Spleen (tissue), 11 donors: ENCODE results near the gene EXOC4. TPM values are rescaled to one million over a fixed set of nuclear protein-coding genes. Genes with fewer than 3 reads are reported as not detected.

Source experiments
- DNase-seq: peaks from one replicate; pipeline ENCODE4 v3.0.0-alpha.2; 2020
- H3K27ac ChIP-seq, 8 donors: fragments of 200-600 bp; sonication (generic) in 7 of 8; 1 replicate in 4 of 8; 2 replicates in 4 of 8; pipeline versions ENCODE4 v1.5.0 to v1.8.0; 2016 to 2021; ENCODE audit warnings: inconsistent platforms in 4 of 8, mild to moderate bottlenecking in 4 of 8, moderate library complexity in 1 of 8
- H3K27me3 ChIP-seq, 7 donors: fragments of 200-600 bp; sonication (generic) in 6 of 7; replicated peaks in 1 of 7; 1 replicate in 4 of 7; 2 replicates in 3 of 7; pipeline versions ENCODE4 v1.5.0 to v1.8.0; 2016 to 2021; ENCODE audit warnings: inconsistent platforms in 3 of 7, mild to moderate bottlenecking in 1 of 7
- H3K36me3 ChIP-seq, 6 donors: fragments of 200-600 bp; sonication (generic) in 5 of 6; 1 replicate in 4 of 6; 2 replicates in 2 of 6; pipeline versions ENCODE4 v1.5.0 to v1.8.0; 2016 to 2021; ENCODE audit warnings: inconsistent platforms in 2 of 6
- H3K4me1 ChIP-seq, 6 donors: fragments of 200-600 bp; sonication (generic) in 5 of 6; 1 replicate in 3 of 6; 2 replicates in 3 of 6; pipeline versions ENCODE4 v1.5.0 to v1.8.0; 2016 to 2021; ENCODE audit warnings: inconsistent platforms in 3 of 6
- H3K4me3 ChIP-seq, 8 donors: fragments of 200-600 bp; sonication (generic) in 7 of 8; 1 replicate in 4 of 8; 2 replicates in 4 of 8; pipeline versions ENCODE4 v1.5.0 to v1.8.0; 2016 to 2021; ENCODE audit warnings: inconsistent platforms in 4 of 8, mild to moderate bottlenecking in 4 of 8, moderate library complexity in 2 of 8
- H3K9me3 ChIP-seq, 8 donors: fragments of 200-600 bp; sonication (generic) in 7 of 8; 1 replicate in 4 of 8; 2 replicates in 4 of 8; pipeline versions ENCODE4 v1.5.0 to v1.8.0; 2016 to 2021; ENCODE audit warnings: inconsistent platforms in 4 of 8
- CTCF ChIP-seq, 11 experiments: fragments of 200-600 bp in 7 of 11; fragments of 450-650 bp in 4 of 11; sonication (generic) in 4 of 11; IDR thresholded peaks in 8 of 11; conservative IDR thresholded peaks in 3 of 11; 1 replicate in 7 of 11; 2 replicates in 4 of 11; pipeline versions ENCODE4 v1.4.0 to v1.8.0; 2016 to 2021; ENCODE audit warnings: antibody characterized with exemption in 11 of 11, inconsistent platforms in 4 of 11, mild to moderate bottlenecking in 1 of 11
- POLR2A ChIP-seq, 3 donors: fragments of 450-650 bp; IDR thresholded peaks; one replicate each; pipeline ENCODE4 v1.5.1; 2017; ENCODE audit warnings: antibody characterized with exemption in 3 of 3, mild to moderate bottlenecking in 1 of 3
- POLR2AphosphoS5 ChIP-seq, 3 donors: sonication (generic); formaldehyde crosslinking; IDR thresholded peaks; one replicate each; pipeline ENCODE4 v1.5.1; 2017; ENCODE audit warnings: antibody characterized with exemption in 3 of 3
- WGBS, 5 donors: extraction: QIAGEN DNeasy Blood & Tissue Kit in 3 of 5; methylation state at CpG; one replicate each; pipeline versions ENCODE4 v1.1.5 to v1.1.7; 2013 to 2018; 5-methylcytosine and 5-hydroxymethylcytosine counted together
- intact Hi-C: fragments of 100-400 bp; cut with DNase I; formaldehyde crosslinking; loops from one replicate; pipeline ENCODE4 v1.15.0; 2023; ENCODE audit warnings: low total_unique reads
- microRNA-seq, 3 donors: library from miRNA; unstranded; fragments of <30 nt; microRNA quantifications; one replicate each; pipeline versions ENCODE4 to v1.1.0, GENCODE V29; 2019 to 2020
- polyA plus RNA-seq, 3 donors: library from polyadenylated mRNA; stranded (reverse); fragments of 200-250 nt; gene quantifications; one replicate each; pipeline ENCODE4 v1.2.1, GENCODE V29; 2013
- small RNA-seq, 4 donors: library from RNA; depleted of rRNA; stranded (forward); fragments of <200 nt; gene quantifications; one replicate each; pipeline ENCODE3, GENCODE V24; 2016
- total RNA-seq, 7 donors: library from RNA; depleted of rRNA in 3 of 7; stranded (reverse); fragments of >200 nt in 3 of 7; fragmentation: NEBNext Ultra II Directional in 4 of 7; extraction: Animal tissue kit (Norgen Biotek cat#: 25700) in 4 of 7; gene quantifications; one replicate each; pipeline versions ENCODE4 v1.1.0 to v1.2.1, GENCODE V29; 2016 to 2021
- donor health status: healthy with polysubstance abuse.
- donor health status: DM: no; HTN: no; CAD: no; lungs with moderate emphysema.
- donor health status: DM: no; HTN: no; CAD: no.
- donor health status: Bipolar disorder and iron deficiency.
- donor health status: healthy.
- donor health status: DM: no; HTN: no; CAD: no.
- donor health status: DM: yes; HTN: yes; CAD: no.

Gene EXOC4
- total and polyA plus RNA-seq, 10 donors = 14.1 to 138 (median 102) TPM

- Histone ChIP-seq H3K36me3 (no peaks in the 10 kb centered on the region), H3K9me3 (no peaks in the 10 kb centered on the region), H3K4me3 (no peak overlapping the region), H3K4me1 (no peaks in the 10 kb centered on the region), H3K27ac (no peak overlapping the region), H3K27me3 (no peaks in the 10 kb centered on the region)
- TF ChIP-seq POLR2AphosphoS5 (IDR thresholded peaks at IDR 0.05) (no peak), CTCF (IDR thresholded peaks at IDR 0.05 in 8 of 11, conservative IDR thresholded peaks at IDR 0.05 in 3 of 11) (no peak), POLR2A (IDR thresholded peaks at IDR 0.05) (no peak)
- DNase-seq = no peak
- intact Hi-C loops = loop anchor here (2.0 kb wide), 1 partner anchor 15 kb away; no protein-coding TSS in a partner anchor
Observed at GRCh38 chr7:134113655-134114054, 860.8 kb downstream of the EXOC4 start.

GRCh38 chr7:134114992-134115391 is 862.1 kb downstream of the EXOC4 start:
- Histone ChIP-seq H3K4me1 (no peaks in the 10 kb centered on the region), H3K27me3 (no peaks in the 10 kb centered on the region), H3K9me3 (no peaks in the 10 kb centered on the region), H3K36me3 (no peaks in the 10 kb centered on the region), H3K27ac (no peak overlapping the region), H3K4me3 (no peak overlapping the region)
- intact Hi-C loops = loop anchor here (2.0 kb wide), 1 partner anchor 16 kb away; no protein-coding TSS in a partner anchor
- WGBS, 5 donors = 72 to 84% (median 81%) methylated on average over 4 of the region's 4 CpGs
- no peak for TF ChIP-seq POLR2AphosphoS5 (IDR thresholded peaks at IDR 0.05)
- TF ChIP-seq CTCF (IDR thresholded peaks at IDR 0.05 in 8 of 11, conservative IDR thresholded peaks at IDR 0.05 in 3 of 11) = no peak
- no peak for TF ChIP-seq POLR2A (IDR thresholded peaks at IDR 0.05)
- DNase-seq = no peak

Small RNA genes within 50 kb of the gene (microRNA-seq; reads per million reads assigned to microRNA genes)
- 0 reads per million in 3 donors for gene MIR6133

Small RNA genes within 50 kb of the gene (small RNA-seq; reads per million reads assigned to genes)
- gene MIR6133 = 0 reads per million in 4 donors

Other genes with a start within 250 kb of the EXOC4 start
- 10 to 100 TPM; 34.5 to 60.3 (median 43.4) TPM for gene CHCHD3, start 171.0 kb upstream of the EXOC4 start, total RNA-seq
- gene CHCHD3, start 171.0 kb upstream of the EXOC4 start, polyA plus RNA-seq = 10 to 100 TPM; 18.6 to 29.5 (median 25.3) TPM